CD4-positive, alpha-beta T cell treated with Interleukin-21 for 1 hour (primary cell): Measurements from ENCODE around the gene CPSF2.

ENCODE experiments used
- DNase-seq: peaks from one replicate; pipeline ENCODE4 v3.0.0-alpha.2; 2020

Gene CPSF2

DNA sequence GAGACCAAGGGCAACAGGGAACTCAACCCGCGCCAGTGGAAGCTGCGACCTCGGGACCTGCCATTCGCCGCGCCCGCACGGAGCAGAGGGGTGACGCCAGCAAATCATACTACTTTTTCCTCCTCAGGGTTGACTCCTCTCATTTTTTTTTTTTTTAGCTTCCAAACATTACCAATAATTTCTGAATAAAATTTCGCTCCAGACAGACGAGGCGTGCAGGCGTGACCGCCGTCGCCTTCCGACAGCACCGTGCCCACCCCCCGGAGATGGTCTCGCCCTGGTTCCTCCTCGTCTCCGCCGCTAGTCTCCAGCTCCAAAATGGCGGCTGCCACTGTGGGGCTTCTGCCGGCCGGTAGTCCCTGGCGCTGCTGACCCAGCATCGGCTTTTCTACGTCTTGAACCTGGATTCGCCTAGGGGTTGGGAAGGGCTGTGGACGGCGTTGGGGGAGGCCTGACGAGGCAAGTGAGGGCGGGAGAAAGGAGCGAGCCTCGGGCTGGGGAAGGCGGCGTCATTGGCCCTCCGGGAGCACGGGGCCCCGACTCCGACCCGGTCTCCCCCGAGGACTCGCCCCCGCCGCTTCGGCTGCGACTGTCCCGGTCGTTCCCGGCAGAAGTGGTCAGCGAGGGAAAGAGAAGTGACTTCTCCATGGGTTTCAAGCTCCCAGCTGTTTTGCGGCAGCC, at the start of gene CPSF2, which contains the start of gene NDUFB1:
Gene CPSF2 (plus strand): TSS at position 300 of the 681 bp plus-strand sequence. CDS start 9,016 bp downstream, outside the sequence.
Gene NDUFB1 (minus strand): TSS at position 37 of the 681 bp plus-strand sequence. CDS start 4,069 bp downstream, outside the sequence.
- peak; percentile 87 for DNase-seq

- no peak for DNase-seq
Observed at GRCh38 chr14:92074555-92074954, 47.2 kb upstream of the CPSF2 start.

GRCh38 chr14:92088494-92088893, 33.3 kb upstream of the CPSF2 start:
- no peak for DNase-seq

DNA sequence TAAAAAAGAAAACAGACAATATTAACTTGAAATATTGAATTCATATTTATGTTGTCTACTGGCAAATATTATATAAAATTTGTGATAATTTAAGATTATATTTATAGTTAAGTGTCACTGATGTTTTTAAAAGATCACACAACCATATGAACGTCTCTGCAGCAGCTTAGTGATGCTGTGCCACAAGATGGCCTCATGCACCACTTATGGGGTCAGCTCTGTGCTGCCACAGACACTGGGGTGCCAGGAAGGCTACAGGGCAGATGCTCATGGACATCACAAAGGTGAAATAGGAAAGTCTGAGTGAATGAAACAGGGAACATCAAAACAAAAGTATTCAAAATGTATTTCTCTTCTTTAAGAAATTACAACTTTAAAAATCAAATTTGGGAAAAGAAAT, 28.4 kb upstream of the CPSF2 start:
- peak; percentile 17 for DNase-seq

- DNase-seq = no peak
Observed at GRCh38 chr14:92099802-92100201, 22.0 kb upstream of the CPSF2 start.

GRCh38 chr14:92103363-92103989, 18.3 kb upstream of the CPSF2 start:
- DNase-seq = no peak

DNA sequence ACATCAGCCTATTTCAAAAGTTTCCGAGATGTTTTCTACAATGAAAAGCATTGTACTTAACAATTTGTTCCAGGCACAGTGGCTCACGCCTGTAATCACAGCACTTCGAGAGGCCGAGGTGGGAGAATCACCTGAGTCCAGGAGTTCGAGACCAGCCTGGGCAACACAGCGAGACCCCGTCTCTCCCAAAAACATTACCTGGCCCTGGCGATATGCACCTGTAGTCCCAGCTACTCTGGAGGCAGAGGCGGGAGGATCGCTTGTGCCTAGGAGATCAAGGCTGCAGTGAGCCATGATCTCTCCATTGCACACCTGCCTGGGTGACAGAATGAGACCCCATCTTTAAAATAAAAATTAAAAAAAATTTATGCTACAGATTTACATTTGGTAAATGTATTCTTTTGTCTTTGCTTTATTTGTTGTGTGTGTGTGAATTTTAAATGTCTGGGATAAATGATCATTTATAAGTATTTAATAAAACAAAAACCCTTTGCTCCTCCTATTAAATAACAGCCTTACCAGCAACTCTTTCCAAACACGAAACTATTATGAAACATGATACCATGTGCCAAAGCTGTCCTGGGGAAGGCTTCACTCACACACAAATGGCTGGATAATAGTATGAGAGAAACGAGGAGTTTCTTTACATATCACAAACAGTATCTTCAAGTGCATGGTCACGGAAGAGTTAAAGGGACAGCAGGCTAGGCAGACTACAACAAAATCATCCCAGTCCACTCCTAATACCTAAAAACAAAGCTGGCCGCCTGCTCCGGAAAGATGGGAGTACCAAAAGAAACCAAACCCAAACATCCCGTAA, 16.5 kb upstream of the CPSF2 start:
- no peak for DNase-seq

- DNase-seq = no peak
Observed at GRCh38 chr14:92105893-92106142, 16.0 kb upstream of the CPSF2 start.

GRCh38 chr14:92106143-92106926, 15.4 kb upstream of the CPSF2 start, which contains the start of gene ATXN3:
Gene ATXN3 (minus strand): TSS chr14:92106582. CDS start chr14:92106552, 30 bp downstream.
- DNase-seq = peak; percentile 97

GRCh38 chr14:92108345-92109254, 13.2 kb upstream of the CPSF2 start:
- DNase-seq = peak; percentile 30

GRCh38 chr14:92109490-92109889, 12.3 kb upstream of the CPSF2 start:
- no peak for DNase-seq

GRCh38 chr14:92121207-92121669, 531 bp upstream of the CPSF2 start:
- no peak for DNase-seq

- DNase-seq = peak; percentile 33
Observed at GRCh38 chr14:92122351-92122677, 545 bp downstream of the CPSF2 start.

GRCh38 chr14:92122761-92123160, 992 bp downstream of the CPSF2 start:
- DNase-seq = no peak

DNA sequence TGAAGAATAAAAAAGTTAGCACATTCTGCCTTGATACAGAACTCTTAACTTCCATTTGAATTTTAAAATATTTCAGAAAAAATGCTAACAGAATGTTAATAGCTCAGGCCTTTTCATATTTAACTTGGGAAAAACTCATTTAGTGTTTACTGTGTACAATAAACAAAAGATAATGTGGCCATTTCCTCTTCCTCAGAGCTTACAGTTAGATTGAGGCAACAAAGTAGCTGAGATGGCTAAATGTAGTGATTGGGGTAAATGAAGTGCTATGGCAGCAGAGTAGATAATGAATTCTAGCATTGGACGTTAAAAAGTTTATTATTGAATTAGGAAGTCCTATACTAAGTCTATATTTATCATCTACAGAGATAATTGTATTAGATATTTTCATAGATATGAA, 12.7 kb downstream of the CPSF2 start:
- DNase-seq = no peak

GRCh38 chr14:92135269-92135668, 13.5 kb downstream of the CPSF2 start:
- peak; percentile 22 for DNase-seq

DNA sequence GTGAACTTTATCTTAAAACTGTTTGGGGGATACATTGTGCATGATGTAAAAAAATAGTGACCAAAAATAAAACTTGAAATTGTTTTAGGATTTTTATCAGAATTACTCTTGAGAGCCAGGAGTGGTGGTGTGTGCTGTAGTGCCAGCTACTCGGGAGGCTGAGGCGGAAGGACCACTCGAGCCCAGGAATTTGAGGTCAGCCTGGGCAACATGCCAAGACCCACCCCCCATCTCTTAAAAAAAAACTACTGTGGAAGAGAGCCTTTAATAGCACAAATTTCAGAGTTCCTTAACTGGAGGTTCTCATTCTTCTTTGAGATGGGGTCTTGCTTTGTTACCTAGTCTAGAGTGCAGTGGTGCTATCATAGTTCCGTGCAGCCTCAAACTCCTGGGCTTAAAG, 21.5 kb downstream of the CPSF2 start:
- DNase-seq = no peak

GRCh38 chr14:92143962-92144361, 22.2 kb downstream of the CPSF2 start:
- DNase-seq = no peak

DNA sequence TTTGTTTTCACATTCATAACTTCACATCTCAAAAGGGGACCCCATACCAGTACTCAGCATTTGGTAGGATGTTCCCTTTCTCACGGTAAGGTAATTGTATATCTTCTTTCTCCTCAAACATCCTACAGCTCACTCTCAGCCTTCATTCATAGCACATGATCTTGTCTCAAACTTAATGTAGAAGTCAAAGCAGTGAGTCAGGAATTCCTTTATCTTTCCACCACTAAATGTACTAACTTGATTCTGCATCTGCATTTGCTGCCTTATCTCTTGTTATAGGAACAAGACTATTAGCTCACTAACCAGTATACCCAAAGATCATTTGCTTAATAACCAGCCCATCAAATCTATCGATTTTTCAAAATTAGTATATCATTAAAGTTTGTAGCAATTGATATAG, 22.9 kb downstream of the CPSF2 start:
- DNase-seq = no peak

GRCh38 chr14:92153581-92153980, 31.8 kb downstream of the CPSF2 start:
- DNase-seq = no peak

DNA sequence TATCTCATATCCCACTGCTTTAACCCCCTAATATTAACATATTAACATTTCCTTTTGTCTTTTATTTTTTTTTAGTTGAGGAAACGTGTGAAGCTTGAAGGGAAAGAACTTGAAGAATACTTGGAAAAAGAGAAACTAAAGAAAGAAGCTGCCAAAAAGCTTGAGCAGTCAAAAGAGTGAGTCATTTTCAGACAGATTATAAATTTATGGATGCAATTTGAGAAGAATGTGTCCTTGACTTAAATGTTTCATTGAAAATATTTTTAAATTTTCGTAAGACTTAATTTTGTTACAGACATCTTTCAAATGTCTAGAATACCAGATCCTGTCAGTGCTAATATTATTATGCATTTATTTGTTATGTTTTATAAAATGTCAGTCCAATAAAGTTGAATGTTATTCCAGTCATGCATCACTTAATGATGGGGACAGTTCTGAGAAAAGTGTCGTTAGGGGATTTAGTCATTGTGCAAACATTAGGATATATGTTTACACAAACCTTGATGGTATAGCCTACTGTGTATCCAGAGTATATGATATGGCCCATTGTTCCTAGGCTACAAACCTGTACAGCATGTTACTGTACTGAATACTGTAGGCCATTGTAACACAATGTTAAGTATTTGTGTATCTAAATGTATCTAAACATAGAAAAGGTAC, 32.6 kb downstream of the CPSF2 start:
- DNase-seq = no peak
